GM19438 (cell line): ENCODE data around the gene DHRS2.
A peak's percentile ranks its signal among the peaks of the same experiment; 100 is the strongest.
"Not testable (repeated sequence)": the region's sequence is repeated elsewhere in the genome, so short reads cannot be mapped to it uniquely, and the experiment has no call there.

Source experiments
- ATAC-seq: cut with Tn5 transposase; IDR thresholded peaks from one replicate; pipeline ENCODE4 v1.9.1; 2021; ENCODE audit warnings: low read depth; ENCODE audit not compliant: unreplicated experiment

Gene DHRS2

GRCh38 chr14:23636317-23637211, at the start of gene DHRS2:
TSS of gene DHRS2 (plus strand) at chr14:23636364. CDS start at chr14:23638865, 2,501 bp downstream.
- ATAC-seq, result no peak

GRCh38 chr14:23588884-23589598, 47.1 kb upstream of the DHRS2 start:
- ATAC-seq, result peak; percentile 97

DNA sequence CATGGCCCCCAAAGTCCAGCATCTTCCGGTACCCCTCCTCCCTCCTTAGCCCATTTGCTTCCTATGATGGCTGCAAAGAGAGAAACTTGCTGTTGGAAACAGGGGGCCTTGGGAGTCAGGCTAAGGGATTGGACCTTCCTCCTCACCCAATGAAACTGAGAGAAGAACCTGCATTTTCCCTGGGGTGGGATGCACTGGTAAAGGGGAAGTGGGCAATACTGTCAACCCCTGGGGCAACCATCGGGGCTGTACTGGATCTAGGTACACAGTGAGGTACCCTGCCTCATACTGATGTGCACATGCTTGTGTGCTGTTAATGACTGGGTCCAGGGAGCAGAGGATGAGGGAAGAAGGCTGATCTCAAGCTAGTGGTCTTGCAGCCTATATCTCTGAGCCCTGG, 46.6 kb upstream of the DHRS2 start:
- ATAC-seq, result no peak

DNA sequence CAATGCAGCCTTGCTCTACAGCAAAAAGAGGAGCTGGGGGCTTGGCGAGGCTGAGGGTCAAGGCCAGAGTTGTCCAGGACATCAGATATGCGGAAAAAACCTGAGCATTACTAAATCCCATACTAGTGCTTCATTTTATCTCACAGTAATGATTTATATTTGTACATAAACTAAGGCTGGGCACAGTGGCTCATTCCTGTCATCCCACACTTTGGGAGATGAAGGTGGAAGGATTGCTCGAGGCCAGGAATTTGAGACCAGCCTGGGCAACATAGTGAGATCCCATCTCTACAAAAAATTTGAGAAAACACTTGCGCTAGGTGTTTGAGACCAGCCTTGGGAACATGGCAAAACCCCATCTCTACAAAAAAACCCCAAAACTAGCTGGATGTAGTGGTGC, 46.0 kb upstream of the DHRS2 start:
- ATAC-seq, result no peak

- ATAC-seq, result not testable (repeated sequence)
Observed at GRCh38 chr14:23594191-23594590, 42.0 kb upstream of the DHRS2 start.

DNA sequence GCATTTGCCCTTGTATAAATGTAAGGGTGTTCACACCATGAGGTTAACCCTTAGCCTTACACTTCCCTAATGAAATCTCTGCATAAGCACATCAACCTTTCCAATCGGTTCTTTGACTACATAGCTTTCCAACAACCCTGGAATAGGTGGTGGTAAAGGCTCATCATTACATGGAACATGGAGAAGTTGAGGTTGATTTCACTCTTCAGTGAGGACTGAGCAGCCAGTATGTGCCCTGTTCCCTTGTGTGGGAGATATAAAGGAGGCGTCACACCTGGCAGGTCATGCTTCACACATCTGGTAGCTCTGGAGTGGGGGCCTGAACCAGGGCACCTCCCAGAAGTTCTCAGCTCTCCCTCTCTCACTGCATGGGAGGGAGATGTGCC, 35.8 kb upstream of the DHRS2 start:
- ATAC-seq, result no peak

GRCh38 chr14:23600806-23601205, 35.4 kb upstream of the DHRS2 start:
- ATAC-seq, result no peak

DNA sequence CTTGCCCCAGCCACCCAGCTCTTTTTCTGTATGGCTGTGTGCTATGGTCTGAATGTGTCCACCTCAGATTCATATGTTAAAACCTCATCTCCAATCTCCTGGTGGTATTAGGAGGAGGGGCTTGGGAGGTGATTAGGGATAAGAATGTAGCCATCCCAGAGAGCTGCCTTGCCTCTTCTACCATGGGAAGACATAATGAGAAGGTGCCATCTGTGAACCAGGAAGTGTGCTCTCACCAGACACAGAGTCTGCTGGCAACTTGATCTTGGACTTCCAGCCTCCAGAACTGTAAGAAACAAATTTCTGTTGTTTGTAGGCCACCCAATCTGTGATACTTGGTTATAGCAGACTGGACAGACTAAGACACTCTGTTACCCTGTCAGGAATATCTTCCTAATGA, 34.7 kb upstream of the DHRS2 start:
- no peak for ATAC-seq

GRCh38 chr14:23601845-23602180, 34.4 kb upstream of the DHRS2 start:
- ATAC-seq, result no peak

DNA sequence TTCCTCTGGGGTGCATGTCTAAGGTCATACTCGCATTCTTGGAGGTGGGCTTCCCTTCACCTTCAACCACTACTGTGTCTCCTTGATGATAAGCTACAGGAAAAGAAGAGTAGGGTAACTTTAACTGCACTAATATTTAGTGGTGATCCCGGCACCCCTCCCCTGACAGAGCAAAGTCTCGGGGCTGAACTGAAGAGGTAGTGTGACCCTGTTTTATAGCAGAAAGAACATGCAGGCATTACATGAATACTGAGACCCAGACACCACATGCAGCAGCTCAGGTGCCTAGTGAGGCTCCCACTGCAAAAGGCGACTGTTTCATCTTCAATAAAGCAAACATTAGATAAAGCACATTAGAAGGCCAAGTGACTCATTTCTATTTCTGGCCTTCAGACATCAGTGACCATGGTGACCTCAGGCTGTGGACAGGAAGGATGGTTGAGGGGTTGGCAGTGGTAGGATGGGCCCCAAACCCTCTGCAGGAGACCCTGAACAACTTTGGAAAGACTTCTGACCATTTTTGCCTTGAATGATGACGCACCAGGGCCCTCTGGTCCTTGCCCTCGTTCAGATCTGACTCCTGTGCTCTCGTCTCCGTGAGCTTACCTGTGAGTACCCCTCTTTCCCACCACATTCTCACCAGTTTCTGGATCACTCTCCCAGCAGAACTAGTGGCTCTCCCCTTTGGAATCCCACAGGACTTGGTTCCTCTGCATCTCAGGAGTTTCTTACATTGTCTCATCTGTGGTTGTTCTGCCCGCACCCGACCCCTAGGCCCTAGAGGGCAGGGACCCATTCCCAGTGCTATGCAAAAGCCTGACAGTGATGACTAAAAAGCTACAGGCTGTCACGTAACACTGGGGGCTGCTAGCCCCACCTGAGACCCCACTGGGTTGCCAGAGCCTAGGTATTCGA, 33.7 kb upstream of the DHRS2 start:
- no peak for ATAC-seq

DNA sequence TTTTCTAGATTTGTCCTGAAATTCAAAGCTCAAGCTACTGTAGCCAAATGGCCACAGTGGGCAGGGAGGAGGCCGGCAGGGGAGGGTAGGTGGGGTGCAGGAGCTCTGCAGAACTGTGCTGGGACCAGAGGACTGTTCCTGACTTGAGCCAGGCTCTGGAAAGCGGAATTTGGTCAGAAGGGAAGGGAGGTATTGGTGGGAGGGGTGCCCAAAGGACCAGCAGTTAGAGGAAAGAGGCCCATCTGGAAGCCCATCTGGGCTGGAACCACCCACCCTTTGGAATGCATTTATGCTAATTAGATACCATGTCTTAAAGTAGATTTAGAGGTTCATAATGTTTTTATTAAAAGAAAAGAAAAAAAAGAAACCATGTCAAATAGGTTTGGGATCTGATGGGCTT, 33.1 kb upstream of the DHRS2 start:
- ATAC-seq, result no peak

DNA sequence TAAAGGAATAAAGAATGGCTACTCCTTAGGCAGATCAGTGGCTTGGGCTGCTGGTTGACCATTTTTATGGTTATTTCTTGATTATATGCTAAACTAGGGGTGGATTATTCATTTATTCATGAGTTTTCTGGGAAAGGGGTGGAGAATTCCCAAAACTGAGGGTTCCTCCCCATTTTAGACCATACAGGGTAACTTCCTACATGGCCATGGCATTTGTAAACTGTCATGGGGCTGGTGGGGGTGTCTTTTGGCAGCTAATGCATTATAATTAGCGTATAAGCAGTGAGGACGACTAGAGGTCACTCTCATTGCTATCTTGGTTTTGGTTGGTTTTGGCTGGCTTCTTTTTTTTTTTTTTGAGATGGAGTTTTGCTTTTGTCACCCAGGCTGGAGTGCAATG, 32.0 kb upstream of the DHRS2 start:
- no peak for ATAC-seq

DNA sequence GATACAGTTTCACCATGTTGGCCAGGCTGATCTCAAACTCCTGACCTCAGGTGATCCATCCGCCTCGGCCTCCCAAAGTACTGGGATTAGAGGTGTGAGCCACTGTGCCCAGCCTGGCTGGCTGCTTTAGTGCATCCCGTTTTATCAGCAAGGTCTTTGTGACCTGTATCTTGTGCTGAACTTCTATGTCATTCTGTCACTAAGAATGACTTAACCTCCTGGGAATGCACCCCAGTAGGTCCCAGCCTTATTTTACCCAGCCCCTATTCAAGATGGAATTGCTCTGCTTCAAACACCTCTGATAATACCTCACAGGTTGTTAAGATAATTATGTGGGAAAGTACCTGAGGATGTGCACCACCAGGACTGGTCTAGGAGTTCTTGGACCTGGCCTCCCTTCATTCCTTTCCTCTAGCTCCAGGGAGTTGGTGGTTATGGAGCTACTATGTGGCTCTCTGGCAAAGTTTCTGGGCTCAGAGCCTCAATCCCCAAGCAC, 31.4 kb upstream of the DHRS2 start:
- ATAC-seq, result no peak

GRCh38 chr14:23605931-23606585, 30.1 kb upstream of the DHRS2 start:
- ATAC-seq, result peak; percentile 75

- no peak for ATAC-seq
Observed at GRCh38 chr14:23608454-23608853, 27.7 kb upstream of the DHRS2 start.

DNA sequence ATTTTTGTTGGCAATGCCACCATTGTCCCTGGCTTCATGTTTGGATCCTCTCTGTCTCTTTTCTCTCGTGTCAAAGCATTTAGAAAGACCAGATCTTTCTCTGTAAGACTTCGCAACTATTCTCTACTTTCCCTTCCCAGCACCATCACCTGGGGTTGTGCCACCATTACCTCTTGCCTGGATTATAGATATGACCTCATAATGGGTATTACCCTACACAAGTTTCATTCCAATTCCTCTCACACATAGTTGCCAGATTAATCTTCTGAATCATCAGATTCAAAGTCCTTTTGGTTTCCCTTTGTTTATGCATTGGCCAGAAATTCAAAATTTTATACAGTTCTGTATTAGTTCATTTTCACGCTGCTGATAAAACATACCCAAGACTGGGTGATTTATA, 27.2 kb upstream of the DHRS2 start:
- ATAC-seq, result no peak

- not testable (repeated sequence) for ATAC-seq
Observed at GRCh38 chr14:23609411-23610089, 26.6 kb upstream of the DHRS2 start.

DNA sequence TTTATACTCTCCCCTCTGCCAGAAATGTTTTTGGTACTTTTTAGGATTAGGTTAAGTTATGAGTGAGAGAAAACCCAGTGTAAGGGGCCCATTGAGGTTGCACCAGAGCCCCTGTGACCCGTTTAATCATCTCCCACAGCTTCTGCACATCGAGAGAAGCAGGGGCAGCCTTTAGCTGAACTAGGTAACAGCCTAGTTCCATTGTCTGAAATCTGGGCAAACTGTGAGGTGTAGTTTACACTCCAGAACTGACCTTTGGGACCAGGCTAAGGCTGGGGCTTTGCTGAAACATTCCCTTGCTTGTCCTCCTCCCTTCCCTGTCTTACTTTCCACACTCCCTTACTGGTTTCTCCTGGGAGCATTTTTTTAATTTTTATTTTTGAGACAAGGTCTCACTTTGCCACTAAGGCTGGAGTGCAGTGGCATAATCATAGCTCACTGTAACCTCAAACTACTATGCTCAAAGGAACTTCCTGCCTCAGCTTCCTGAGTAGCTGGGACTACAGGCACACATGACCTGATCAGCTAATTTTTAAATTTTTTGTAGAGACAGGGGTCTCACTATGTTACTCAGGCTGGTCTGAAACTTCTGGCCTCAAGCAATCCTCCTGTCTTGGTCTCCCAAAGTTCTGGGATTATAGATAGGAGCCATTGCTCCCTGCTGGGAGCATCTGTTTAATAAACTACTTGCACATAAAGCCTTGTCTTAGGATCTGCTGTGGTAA, 25.9 kb upstream of the DHRS2 start:
- ATAC-seq, result no peak

DNA sequence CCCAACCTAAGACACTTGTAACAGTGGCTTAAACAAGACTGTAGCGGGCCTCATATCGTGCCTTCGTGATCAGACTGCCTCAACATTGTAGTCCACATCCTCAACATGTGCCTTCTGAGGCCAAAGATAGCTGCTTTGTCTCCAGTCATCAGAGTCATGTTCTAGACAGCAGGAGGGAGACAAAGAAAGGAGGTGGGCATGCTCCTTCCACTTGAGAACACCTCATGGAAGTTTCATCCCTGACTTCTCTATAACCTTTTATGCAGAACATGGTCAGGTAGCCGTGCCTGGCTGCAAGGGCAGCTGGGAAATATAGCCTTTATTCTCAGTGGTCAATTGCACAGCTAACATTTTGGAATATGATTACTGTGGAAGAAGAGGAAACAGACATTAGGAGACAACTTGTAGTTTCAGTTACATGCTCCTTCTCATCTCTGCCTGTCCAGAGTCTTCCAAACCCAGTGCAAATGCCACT, 25.3 kb upstream of the DHRS2 start:
- ATAC-seq, result no peak
